Glutamatergic neuron (in vitro differentiated cells): ENCODE measurements around the gene MNAT1. TPM values are rescaled to one million over a fixed set of nuclear protein-coding genes. Genes with fewer than 3 reads are reported as not detected.
"Not testable (repeated sequence)": the region's sequence is repeated elsewhere in the genome, so short reads cannot be mapped to it uniquely, and the experiment has no call there.

ENCODE experiments used
- DNase-seq: peaks from one replicate; pipeline ENCODE4 v3.0.0; 2022
- H3K27ac Mint-ChIP-seq: one replicate; pipeline ENCODE4 v1.8.0; 2020; ENCODE audit warnings: mild to moderate bottlenecking, mixed read lengths, inconsistent platforms; ENCODE audit not compliant: unreplicated experiment
- H3K27me3 Mint-ChIP-seq: one replicate; pipeline ENCODE4 v1.8.0; 2020; ENCODE audit warnings: mild to moderate bottlenecking, moderate library complexity, mixed read lengths, inconsistent platforms; ENCODE audit not compliant: unreplicated experiment
- H3K36me3 Mint-ChIP-seq: one replicate; pipeline ENCODE4 v1.8.0; 2020; ENCODE audit warnings: mild to moderate bottlenecking, mixed read lengths, inconsistent platforms; ENCODE audit not compliant: unreplicated experiment
- H3K4me1 Mint-ChIP-seq: one replicate; pipeline ENCODE4 v1.8.0; 2020; ENCODE audit warnings: mild to moderate bottlenecking, low read depth, mixed read lengths, inconsistent platforms; ENCODE audit not compliant: unreplicated experiment
- H3K4me3 Mint-ChIP-seq: one replicate; pipeline ENCODE4 v1.8.0; 2020; ENCODE audit warnings: mild to moderate bottlenecking, mixed read lengths, inconsistent platforms; ENCODE audit not compliant: unreplicated experiment
- H3K9me3 Mint-ChIP-seq: one replicate; pipeline ENCODE4 v1.8.0; 2020; ENCODE audit warnings: mild to moderate bottlenecking, moderate library complexity, mixed read lengths, inconsistent platforms; ENCODE audit not compliant: unreplicated experiment
- CTCF ChIP-seq: fragments of 200-600 bp; sonication (generic); IDR thresholded peaks from one replicate; pipeline ENCODE4 v1.5.0; 2021; ENCODE audit not compliant: partially characterized antibody, unreplicated experiment
- total RNA-seq: library from RNA; stranded (reverse); fragmentation: NEBNext Ultra II Directional; extraction: Animal tissue kit (Norgen Biotek cat#: 25700); gene quantifications from one replicate; pipeline ENCODE4 v1.2.1, GENCODE V29; 2021; ENCODE audit not compliant: unreplicated experiment

MNAT1 gene
- total RNA-seq, 1 donor from 2014 or later = 45.2 TPM

DNA sequence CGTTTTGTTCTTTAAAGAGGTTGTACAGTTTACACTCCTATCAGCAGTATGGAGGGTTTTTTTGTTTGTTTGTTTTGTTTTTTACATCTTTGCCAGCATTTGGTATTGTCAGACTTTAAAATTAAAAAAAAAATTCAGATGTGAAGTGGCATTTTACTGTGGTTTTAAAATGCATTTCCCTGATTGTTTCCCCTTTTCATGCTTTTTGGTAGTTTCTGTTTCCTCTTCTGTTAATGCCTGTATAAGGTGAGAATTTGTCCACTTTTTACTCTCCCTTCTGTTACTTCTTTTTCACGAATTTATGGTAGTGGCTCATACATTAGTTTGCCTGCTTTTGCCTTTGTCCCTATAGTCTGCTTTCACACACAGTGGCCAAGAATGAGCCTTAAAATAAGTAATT lies 36.6 kb downstream of the MNAT1 start:
- no peaks in the 10 kb centered on the region for H3K4me1 Mint-ChIP-seq
- H3K36me3 Mint-ChIP-seq = no peaks in the 10 kb centered on the region
- H3K9me3 Mint-ChIP-seq = no peaks in the 10 kb centered on the region
- no peak overlapping the region for H3K4me3 Mint-ChIP-seq
- DNase-seq = no peak
- no peak for TF ChIP-seq CTCF
- H3K27ac Mint-ChIP-seq = no peak overlapping the region
- no peaks in the 10 kb centered on the region for H3K27me3 Mint-ChIP-seq

- DNase-seq = no peak
Measured at GRCh38 chr14:60773558-60773957, 39.0 kb downstream of the MNAT1 start.

DNA sequence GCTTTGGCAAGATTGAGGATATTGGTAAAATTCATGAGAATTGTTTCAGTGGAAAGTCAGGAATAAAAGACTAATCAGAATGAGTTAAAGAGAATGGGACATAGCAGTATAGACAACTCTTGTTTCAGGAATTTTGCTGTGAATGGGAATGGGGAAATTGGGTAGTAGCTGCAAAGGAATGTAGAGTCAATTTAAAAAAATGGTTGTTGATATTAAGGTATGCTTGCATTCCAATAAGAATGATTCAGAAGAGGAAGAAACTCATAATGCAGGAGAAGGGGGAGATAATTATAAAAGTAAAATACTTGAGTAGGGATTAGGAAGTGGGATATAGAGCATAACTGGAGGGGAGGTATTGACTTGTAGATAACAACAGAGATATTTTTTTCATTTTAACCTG lies 40.7 kb downstream of the MNAT1 start:
- no peaks in the 10 kb centered on the region for H3K27me3 Mint-ChIP-seq
- H3K9me3 Mint-ChIP-seq = no peaks in the 10 kb centered on the region
- no peak for TF ChIP-seq CTCF

More at GRCh38 chr14:60773558-60773957, 39.0 kb downstream of the MNAT1 start:
- Mint-ChIP-seq H3K4me1 (no peaks in the 10 kb centered on the region), H3K9me3 (no peaks in the 10 kb centered on the region), H3K4me3 (no peak overlapping the region), H3K36me3 (no peaks in the 10 kb centered on the region), H3K27me3 (no peaks in the 10 kb centered on the region), H3K27ac (no peak overlapping the region)
- TF ChIP-seq CTCF = no peak

DNA sequence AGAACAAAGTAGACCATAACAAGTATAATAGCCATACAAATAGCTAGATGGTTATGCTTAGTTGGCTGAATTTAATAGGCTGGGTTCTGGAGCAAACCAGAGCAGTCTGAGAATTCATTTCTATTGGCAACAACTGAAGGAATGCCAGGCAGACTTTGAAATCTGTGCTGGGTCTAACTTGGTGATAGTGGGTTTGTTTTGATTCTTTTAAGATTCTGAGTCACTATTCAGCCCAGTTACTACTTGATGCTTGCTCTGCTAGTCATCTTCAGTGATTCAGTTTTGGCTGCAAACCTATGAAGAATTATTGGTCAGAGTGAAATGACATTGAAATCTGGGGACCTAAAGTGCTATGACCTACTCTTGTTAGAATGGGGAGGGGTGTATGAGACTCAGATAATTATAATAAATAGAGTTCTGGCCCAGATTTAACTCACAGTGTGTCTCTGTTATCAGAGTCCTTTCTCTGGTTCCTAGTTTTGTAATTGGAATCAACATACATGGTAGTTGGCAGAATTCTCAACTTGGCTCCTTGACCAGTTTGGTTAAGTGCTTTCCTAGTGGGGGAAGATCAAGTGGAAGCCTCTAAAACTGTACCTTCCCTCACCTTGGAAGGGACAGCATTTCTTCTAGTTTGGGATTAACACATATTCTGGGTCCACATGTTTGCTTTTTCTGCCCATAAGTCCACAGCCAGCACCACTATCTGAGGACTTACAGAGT lies 43.5 kb downstream of the MNAT1 start:
- no peaks in the 10 kb centered on the region for H3K4me1 Mint-ChIP-seq
- no peaks in the 10 kb centered on the region for H3K36me3 Mint-ChIP-seq
- H3K4me3 Mint-ChIP-seq = no peak overlapping the region
- no peak for TF ChIP-seq CTCF
- H3K27ac Mint-ChIP-seq = no peak overlapping the region
- DNase-seq = no peak
- peaks cover 2% of the 10 kb centered on the region for H3K27me3 Mint-ChIP-seq
- no peaks in the 10 kb centered on the region for H3K9me3 Mint-ChIP-seq

More for the DNA sequence above, 40.7 kb downstream of the MNAT1 start:
- Mint-ChIP-seq H3K4me1 (no peaks in the 10 kb centered on the region), H3K36me3 (no peaks in the 10 kb centered on the region), H3K4me3 (no peak overlapping the region), H3K27ac (no peak overlapping the region)
- no peak for DNase-seq

DNA sequence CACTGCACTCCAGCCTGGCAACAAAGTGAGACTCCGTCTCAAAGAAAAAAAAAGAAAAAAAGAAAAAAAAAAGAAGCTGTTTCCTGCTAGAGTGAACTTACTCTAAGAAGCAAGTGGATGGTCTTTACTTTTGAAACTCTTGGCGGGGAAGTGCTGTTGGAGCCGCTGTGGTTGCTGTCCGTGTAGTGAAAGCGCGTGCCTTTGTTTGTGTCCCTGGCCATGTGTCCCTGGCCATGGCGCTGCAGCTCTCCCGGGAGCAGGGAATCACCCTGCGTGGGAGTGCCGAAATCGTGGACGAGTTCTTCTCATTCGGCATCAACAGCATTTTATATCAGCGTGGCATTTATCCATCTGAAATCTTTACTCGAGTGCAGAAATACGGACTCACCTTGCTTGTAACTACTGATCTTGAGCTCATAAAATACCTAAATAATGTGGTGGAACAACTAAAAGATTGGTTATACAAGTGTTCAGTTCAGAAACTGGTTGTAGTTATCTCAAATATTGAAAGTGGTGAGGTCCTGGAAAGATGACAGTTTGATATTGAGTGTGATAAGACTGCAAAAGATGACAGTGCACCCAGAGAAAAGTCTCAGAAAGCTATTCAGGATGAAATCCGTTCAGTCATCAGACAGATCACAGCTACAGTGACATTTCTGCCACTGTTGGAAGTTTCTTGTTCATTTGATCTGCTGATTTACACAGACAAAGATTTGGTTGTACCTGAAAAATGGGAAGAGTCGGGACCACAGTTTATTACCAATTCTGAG lies 45.4 kb downstream of the MNAT1 start:
- H3K9me3 Mint-ChIP-seq, DNase-seq, H3K27me3 Mint-ChIP-seq, H3K27ac Mint-ChIP-seq, H3K36me3 Mint-ChIP-seq, H3K4me3 Mint-ChIP-seq, H3K4me1 Mint-ChIP-seq: not testable (repeated sequence)

DNA sequence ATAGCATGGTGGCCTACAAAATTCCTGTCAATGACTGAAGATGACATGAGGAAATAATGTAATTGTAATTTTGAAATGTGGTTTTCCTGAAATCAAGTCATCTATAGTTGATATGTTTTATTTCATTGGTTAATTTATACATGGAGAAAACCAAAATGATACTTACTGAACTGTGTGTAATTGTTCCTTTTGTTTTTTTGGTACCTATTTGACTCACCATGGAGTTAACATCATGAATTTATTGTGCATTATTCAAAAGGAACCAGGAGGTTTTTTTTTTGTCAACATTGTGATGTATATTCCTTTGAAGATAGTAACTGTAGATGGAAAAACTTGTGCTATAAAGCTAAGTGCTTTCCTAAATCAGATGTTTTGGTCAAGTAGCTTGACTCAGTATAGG lies 46.0 kb downstream of the MNAT1 start:
- DNase-seq, H3K27me3 Mint-ChIP-seq, H3K36me3 Mint-ChIP-seq, H3K4me3 Mint-ChIP-seq, H3K4me1 Mint-ChIP-seq, H3K9me3 Mint-ChIP-seq, H3K27ac Mint-ChIP-seq: not testable (repeated sequence)
